ENCODE measurements around the gene FBXW8. TPM values are rescaled to one million over a fixed set of nuclear protein-coding genes. Genes with fewer than 3 reads are reported as not detected.
A peak's percentile ranks its signal among the peaks of the same experiment; 100 is the strongest.

The FBXW8 gene
- total and polyA plus RNA-seq, 2 donors (not counting 1 experiment from before 2014, with no cell fraction given): 12.1 to 23.5 TPM

DNA sequence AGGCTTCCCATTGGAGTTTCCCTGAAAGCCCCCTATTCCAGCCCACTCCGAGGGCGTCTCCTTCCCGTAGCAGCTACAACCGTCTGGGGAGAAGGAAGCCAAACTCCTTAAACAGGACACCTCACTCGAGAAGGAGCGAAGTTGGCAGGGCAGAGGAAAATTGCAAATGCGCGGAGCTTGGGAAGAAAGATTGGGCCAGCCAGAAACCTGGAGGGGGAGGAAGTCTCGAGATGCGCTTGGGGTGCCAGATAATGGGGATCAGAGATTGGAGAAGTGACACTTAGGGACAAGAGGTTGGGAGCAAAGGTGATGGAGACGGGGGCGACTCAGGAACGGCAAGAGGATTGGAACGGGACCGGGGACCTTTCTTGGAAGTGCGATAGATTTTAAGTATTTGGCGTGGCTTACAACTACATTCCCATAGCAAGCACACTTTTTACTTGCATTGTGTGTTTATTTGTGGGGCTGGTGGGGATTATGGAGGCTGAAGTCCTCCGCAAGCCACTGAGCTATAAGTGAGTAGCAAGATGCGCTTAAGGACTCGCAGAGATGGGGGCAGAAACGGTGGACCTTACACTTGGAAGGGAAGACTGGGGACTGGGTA lies 30.4 kb upstream of the FBXW8 start:
- Histone ChIP-seq H4K20me1 (ENCODE audit: control insufficient read depth, insufficient read depth, low read length, poor library complexity, severe bottlenecking) (no peaks in the 10 kb centered on the region), H3K4me1 (ENCODE audit: control insufficient read depth in 2 of 2, insufficient read depth in 2 of 2, low read length in 2 of 2) (peaks cover 41% of the 10 kb centered on the region in 2 donors), H3K4me2 (replicated peaks; ENCODE audit: low read depth, low read length, poor library complexity, severe bottlenecking) (peak overlapping the region; percentile 92), H2AFZ (ENCODE audit: insufficient read depth, low read depth, low read length, poor library complexity, severe bottlenecking) (peak overlapping the region; percentile 64), H3K79me2 (ENCODE audit: control insufficient read depth, insufficient read depth, low read length) (peaks cover 5% of the 10 kb centered on the region), H3K9me3 (ENCODE audit: control extremely low read depth in 1 of 3, control insufficient read depth in 2 of 3, insufficient read depth in 1 of 3, low read length in 2 of 3) (peaks cover 0 to 8% (median 0%) of the 10 kb centered on the region in 3 donors), H3K36me3 (replicated peaks in 1 of 2; ENCODE audit: control extremely low read depth in 1 of 2, control insufficient read depth in 1 of 2, extremely low read depth in 1 of 2, insufficient read depth in 2 of 2, low read length in 1 of 2) (no peaks in the 10 kb centered on the region), H3K4me3 (ENCODE audit: control extremely low read depth in 1 of 5, extremely low read depth in 1 of 5, insufficient read depth in 1 of 5, low read depth in 2 of 5, low read length in 4 of 5) (peak overlapping the region; percentile 42 to 81 (median 58)), H3K27ac (ENCODE audit: low read length in 2 of 2) (no peak overlapping the region), H3K9ac (ENCODE audit: low read length) (peak overlapping the region; percentile 65), H3K27me3 (replicated peaks in 1 of 4; ENCODE audit: control extremely low read depth in 1 of 4, control insufficient read depth in 3 of 4, insufficient read depth in 4 of 4, low read length in 3 of 4) (peaks cover 0 to 48% (median 19%) of the 10 kb centered on the region in 4 experiments)
- ChIA-PET POLR2A (interaction anchor here (0.6 to 1.8 kb wide), 8 partner anchors 22 to 321 kb away, joined by 3 to 8 read pairs (median 5); partner anchors contain the start of genes MAP1LC3B2, RNFT2 and SPRING1), CTCF (interaction anchor here (0.6 to 6.3 kb wide), 17 partner anchors 17 to 321 kb away, joined by 3 to 69 read pairs (median 6); partner anchors contain the start of genes MAP1LC3B2, RNFT2 and SPRING1)
- Mint-ChIP-seq H3K4me1 (peaks cover 47% of the 10 kb centered on the region), H3K27me3 (peaks cover 30% of the 10 kb centered on the region), H3K4me3 (peak overlapping the region; percentile 93), H3K27ac (peak overlapping the region; percentile 80), H3K9me3 (ENCODE audit: insufficient read depth) (no peaks in the 10 kb centered on the region)
- no peak for TF ChIP-seq EZH2 (IDR thresholded peaks at IDR 0.05; ENCODE audit: borderline replicate concordance, insufficient read depth, low read depth, low read length, poor library complexity, severe bottlenecking)
- TF ChIP-seq, protein P1, sequence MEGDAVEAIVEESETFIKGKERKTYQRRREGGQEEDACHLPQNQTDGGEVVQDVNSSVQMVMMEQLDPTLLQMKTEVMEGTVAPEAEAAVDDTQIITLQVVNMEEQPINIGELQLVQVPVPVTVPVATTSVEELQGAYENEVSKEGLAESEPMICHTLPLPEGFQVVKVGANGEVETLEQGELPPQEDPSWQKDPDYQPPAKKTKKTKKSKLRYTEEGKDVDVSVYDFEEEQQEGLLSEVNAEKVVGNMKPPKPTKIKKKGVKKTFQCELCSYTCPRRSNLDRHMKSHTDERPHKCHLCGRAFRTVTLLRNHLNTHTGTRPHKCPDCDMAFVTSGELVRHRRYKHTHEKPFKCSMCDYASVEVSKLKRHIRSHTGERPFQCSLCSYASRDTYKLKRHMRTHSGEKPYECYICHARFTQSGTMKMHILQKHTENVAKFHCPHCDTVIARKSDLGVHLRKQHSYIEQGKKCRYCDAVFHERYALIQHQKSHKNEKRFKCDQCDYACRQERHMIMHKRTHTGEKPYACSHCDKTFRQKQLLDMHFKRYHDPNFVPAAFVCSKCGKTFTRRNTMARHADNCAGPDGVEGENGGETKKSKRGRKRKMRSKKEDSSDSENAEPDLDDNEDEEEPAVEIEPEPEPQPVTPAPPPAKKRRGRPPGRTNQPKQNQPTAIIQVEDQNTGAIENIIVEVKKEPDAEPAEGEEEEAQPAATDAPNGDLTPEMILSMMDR (IDR thresholded peaks at IDR 0.05): no peak
- intact Hi-C loops (cut with micrococcal nuclease): loop anchor here (2.0 to 5.0 kb wide), 3 partner anchors 20 to 123 kb away; no protein-coding TSS in a partner anchor
- DNase-seq (no peak), ATAC-seq (ENCODE audit: low read depth) (no peak)
- 12% methylated on average over 13 of the region's 21 CpGs for whole genome bisulfite sequencing (ENCODE audit: insufficient coverage)
